Measurements from ENCODE around the gene PTPRQ. TPM values are rescaled to one million over a fixed set of nuclear protein-coding genes. Genes with fewer than 3 reads are reported as not detected.

Gene PTPRQ, protein sequence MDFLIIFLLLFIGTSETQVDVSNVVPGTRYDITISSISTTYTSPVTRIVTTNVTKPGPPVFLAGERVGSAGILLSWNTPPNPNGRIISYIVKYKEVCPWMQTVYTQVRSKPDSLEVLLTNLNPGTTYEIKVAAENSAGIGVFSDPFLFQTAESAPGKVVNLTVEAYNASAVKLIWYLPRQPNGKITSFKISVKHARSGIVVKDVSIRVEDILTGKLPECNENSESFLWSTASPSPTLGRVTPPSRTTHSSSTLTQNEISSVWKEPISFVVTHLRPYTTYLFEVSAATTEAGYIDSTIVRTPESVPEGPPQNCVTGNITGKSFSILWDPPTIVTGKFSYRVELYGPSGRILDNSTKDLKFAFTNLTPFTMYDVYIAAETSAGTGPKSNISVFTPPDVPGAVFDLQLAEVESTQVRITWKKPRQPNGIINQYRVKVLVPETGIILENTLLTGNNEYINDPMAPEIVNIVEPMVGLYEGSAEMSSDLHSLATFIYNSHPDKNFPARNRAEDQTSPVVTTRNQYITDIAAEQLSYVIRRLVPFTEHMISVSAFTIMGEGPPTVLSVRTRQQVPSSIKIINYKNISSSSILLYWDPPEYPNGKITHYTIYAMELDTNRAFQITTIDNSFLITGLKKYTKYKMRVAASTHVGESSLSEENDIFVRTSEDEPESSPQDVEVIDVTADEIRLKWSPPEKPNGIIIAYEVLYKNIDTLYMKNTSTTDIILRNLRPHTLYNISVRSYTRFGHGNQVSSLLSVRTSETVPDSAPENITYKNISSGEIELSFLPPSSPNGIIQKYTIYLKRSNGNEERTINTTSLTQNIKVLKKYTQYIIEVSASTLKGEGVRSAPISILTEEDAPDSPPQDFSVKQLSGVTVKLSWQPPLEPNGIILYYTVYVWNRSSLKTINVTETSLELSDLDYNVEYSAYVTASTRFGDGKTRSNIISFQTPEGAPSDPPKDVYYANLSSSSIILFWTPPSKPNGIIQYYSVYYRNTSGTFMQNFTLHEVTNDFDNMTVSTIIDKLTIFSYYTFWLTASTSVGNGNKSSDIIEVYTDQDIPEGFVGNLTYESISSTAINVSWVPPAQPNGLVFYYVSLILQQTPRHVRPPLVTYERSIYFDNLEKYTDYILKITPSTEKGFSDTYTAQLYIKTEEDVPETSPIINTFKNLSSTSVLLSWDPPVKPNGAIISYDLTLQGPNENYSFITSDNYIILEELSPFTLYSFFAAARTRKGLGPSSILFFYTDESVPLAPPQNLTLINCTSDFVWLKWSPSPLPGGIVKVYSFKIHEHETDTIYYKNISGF (N-terminal part only)
- total RNA-seq (2022; extraction: Qiagen RNA extraction; ENCODE audit: low read depth): 0.02 to 0.05 TPM (median 0.04 TPM) in 4 of 5 replicates, not detected in the other

DNA sequence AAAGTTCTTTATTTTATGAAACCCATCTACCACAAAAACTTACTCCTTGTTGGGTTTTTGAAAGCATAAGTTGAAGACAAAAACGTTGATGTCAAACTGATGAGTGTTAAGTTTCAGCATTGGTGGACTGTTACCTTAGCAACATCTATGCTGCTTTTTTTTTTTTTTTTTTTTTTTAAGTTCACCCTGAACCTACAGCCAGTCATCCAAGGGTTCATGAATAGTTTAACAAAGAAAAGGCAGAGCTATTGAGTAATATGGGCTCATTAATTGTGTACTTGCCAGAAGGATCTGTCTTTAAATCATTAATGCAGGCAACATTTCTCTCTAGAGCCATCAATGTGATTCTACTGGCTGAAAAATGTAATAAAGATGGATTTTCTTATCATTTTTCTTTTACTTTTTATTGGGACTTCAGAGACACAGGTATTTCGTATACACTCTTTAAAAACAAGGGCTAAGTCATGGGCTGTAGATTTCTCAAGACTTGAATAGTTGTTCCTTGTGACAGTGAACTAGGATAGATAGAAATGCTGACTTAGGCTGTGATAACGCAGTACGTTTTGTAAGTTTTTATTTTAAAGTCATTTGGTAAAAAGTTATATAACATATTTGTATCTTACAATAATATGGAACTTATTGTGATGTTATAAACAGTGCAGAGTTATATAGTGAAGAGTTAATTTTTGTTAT is at the start of gene PTPRQ:
PTPRQ (plus strand) TSS at position 262 of the 693 bp plus-strand sequence; CDS start at position 373, 111 bp downstream.

DNA sequence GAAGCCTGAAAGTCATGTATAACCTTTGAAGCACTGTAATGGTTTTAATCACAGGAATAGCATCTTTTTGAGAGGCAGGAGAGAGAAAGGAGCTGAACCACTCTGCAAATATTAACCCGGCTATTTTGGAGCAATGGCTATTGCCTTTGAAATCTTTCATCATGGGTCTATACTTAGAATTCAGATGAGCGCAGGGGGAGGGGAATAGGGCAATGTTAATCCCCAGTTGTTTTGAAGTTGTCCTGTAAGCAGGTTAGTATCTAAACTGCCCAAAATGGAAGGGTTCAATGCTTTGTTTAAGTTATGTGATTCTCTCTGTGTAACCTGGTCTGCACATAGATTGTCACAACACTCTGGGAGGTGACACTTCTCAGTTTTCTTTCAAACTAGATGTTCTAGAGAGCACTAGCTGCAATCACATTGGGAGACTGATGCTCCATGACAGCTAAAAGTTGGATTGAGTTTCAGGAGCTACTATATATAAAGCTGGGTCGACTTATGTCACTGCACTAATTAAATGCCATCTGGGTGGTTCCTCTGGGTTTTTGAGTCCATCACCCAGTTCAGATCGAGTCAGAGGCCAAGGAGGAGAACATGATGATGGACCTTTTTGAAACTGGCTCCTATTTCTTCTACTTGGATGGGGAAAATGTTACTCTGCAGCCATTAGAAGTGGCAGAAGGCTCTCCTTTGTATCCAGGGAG is 263.2 kb downstream of the PTPRQ start, which contains the start of gene MYF6:
MYF6 (plus strand) TSS at position 509 of the 704 bp plus-strand sequence; CDS start at position 595, 86 bp downstream.

DNA sequence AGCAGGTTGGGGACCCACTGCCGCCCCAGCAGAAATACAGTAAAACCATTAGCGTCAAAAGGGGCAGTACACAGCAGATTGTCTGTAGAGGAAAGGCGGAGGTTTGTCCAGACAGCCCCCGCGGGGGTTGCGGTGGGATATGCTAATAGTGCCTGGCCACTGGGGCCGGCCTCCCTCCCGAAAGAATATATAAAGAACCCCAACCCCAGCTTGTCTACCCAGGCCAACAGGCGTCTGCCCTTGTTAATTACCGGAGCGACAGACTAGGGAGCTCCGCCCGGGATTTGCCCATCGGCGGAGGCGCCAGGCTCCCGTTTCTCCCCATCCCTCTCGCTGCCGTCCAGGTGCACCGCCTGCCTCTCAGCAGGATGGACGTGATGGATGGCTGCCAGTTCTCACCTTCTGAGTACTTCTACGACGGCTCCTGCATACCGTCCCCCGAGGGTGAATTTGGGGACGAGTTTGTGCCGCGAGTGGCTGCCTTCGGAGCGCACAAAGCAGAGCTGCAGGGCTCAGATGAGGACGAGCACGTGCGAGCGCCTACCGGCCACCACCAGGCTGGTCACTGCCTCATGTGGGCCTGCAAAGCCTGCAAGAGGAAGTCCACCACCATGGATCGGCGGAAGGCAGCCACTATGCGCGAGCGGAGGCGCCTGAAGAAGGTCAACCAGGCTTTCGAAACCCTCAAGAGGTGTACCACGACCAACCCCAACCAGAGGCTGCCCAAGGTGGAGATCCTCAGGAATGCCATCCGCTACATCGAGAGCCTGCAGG is 272.8 kb downstream of the PTPRQ start, which contains the start of gene MYF5:
MYF5 (plus strand) TSS at position 217 of the 774 bp plus-strand sequence; CDS start at position 369, 152 bp downstream.

